ENCODE data around the gene WDR64. TPM values are rescaled to one million over a fixed set of nuclear protein-coding genes. Genes with fewer than 3 reads are reported as not detected.

The WDR64 gene
- total RNA-seq, 1 experiment from 2014 or later, result not detected

- Histone ChIP-seq H3K4me2 (no peak overlapping the region), H4K20me1 (ENCODE audit: insufficient read depth) (no peaks in the 10 kb centered on the region), H3K9me3 (ENCODE audit: insufficient read depth, low read depth) (no peaks in the 10 kb centered on the region), H3F3A (ENCODE audit: insufficient read depth, low read depth) (no peaks in the 10 kb centered on the region), H3K9me2 (ENCODE audit: insufficient read depth) (no peaks in the 10 kb centered on the region; the same call in 1 of the 2 replicates), H3K27ac (no peak overlapping the region), H3K27me3 (ENCODE audit: insufficient read depth, low read depth) (no peaks in the 10 kb centered on the region), H3K36me3 (ENCODE audit: low read depth) (no peaks in the 10 kb centered on the region), H3K4me3 (no peak overlapping the region), H3K79me2 (ENCODE audit: low read depth) (no peaks in the 10 kb centered on the region), H3K4me1 (replicated peaks; ENCODE audit: insufficient read depth) (no peaks in the 10 kb centered on the region), H2AFZ (no peak overlapping the region)
- intact Hi-C loops (cut with micrococcal nuclease; ENCODE audit: unreplicated experiment), result no loop called here
- ChIA-PET POLR2A (ENCODE audit: unreplicated experiment) (no interaction called here), CTCF (no interaction called here)
- no TSS peak for BruUV-seq (replicated peaks)
- DNase-seq, result no peak
- TF ChIP-seq EZH2 (IDR thresholded peaks at IDR 0.05; ENCODE audit: low read depth), result no peak
- no peak for TF ChIP-seq CTCF (conservative IDR thresholded peaks at IDR 0.05)
Observed at GRCh38 chr1:241682921-241683320, 30.8 kb downstream of the WDR64 start.

- intact Hi-C loops (cut with micrococcal nuclease; ENCODE audit: unreplicated experiment), result no loop called here
- H4K20me1 ChIP-seq (ENCODE audit: insufficient read depth), result no peaks in the 10 kb centered on the region
- H3K4me2 ChIP-seq, result no peak overlapping the region
- no TSS peak for BruUV-seq (replicated peaks)
- H3K9me3 ChIP-seq (ENCODE audit: insufficient read depth, low read depth), result no peaks in the 10 kb centered on the region
- peaks cover 7% of the 10 kb centered on the region; the same call in 1 of the 2 replicates for H3F3A ChIP-seq (ENCODE audit: insufficient read depth, low read depth)
- H3K4me3 ChIP-seq, result no peak overlapping the region
- no peaks in the 10 kb centered on the region for H3K79me2 ChIP-seq (ENCODE audit: low read depth)
- H3K4me1 ChIP-seq (replicated peaks; ENCODE audit: insufficient read depth), result peaks cover 12% of the 10 kb centered on the region
- POLR2A ChIA-PET (ENCODE audit: unreplicated experiment), result interaction anchor here (0.6 kb wide), 1 partner anchor 69 kb away, joined by 3 read pairs; no protein-coding TSS in a partner anchor
- CTCF ChIA-PET, result no interaction called here
- H3K27me3 ChIP-seq (ENCODE audit: insufficient read depth, low read depth), result no peaks in the 10 kb centered on the region
- no peak for DNase-seq
- no peaks in the 10 kb centered on the region; the same call in 1 of the 2 replicates for H3K9me2 ChIP-seq (ENCODE audit: insufficient read depth)
- H3K27ac ChIP-seq, result no peak overlapping the region
- TF ChIP-seq CTCF (conservative IDR thresholded peaks at IDR 0.05) (no peak), EZH2 (IDR thresholded peaks at IDR 0.05; ENCODE audit: low read depth) (no peak)
- no peaks in the 10 kb centered on the region for H3K36me3 ChIP-seq (ENCODE audit: low read depth)
- H2AFZ ChIP-seq, result no peak overlapping the region
Observed at GRCh38 chr1:241684108-241684507, 32.0 kb downstream of the WDR64 start.

- Histone ChIP-seq H3K27me3 (ENCODE audit: insufficient read depth, low read depth) (no peaks in the 10 kb centered on the region), H4K20me1 (ENCODE audit: insufficient read depth) (no peaks in the 10 kb centered on the region), H2AFZ (peak overlapping the region; percentile 63), H3K79me2 (ENCODE audit: low read depth) (no peaks in the 10 kb centered on the region), H3K4me2 (peak overlapping the region; percentile 43), H3K9me2 (ENCODE audit: insufficient read depth) (no peaks in the 10 kb centered on the region), H3K9me3 (ENCODE audit: insufficient read depth, low read depth) (no peaks in the 10 kb centered on the region; the same call in 1 of the 2 replicates), H3F3A (ENCODE audit: insufficient read depth, low read depth) (peaks cover 10% of the 10 kb centered on the region; the same call in 1 of the 2 replicates), H3K36me3 (ENCODE audit: low read depth) (no peaks in the 10 kb centered on the region), H3K4me1 (replicated peaks; ENCODE audit: insufficient read depth) (peaks cover 17% of the 10 kb centered on the region), H3K4me3 (0 out of 2 replicates have a peak overlapping the region, but pooled peaks have one; percentile 12), H3K27ac (peak overlapping the region; percentile 71)
- POLR2A ChIA-PET (ENCODE audit: unreplicated experiment), result interaction anchor here (0.6 to 0.7 kb wide), 3 partner anchors 47 to 149 kb away, joined by 3 to 10 read pairs (median 5); no protein-coding TSS in a partner anchor
- CTCF ChIA-PET, result no interaction called here
- peak; percentile 34 to 84 for DNase-seq
- intact Hi-C loops (cut with micrococcal nuclease; ENCODE audit: unreplicated experiment), result no loop called here
- no peak for TF ChIP-seq EZH2 (IDR thresholded peaks at IDR 0.05; ENCODE audit: low read depth)
- no peak for TF ChIP-seq CTCF (conservative IDR thresholded peaks at IDR 0.05)
- BruUV-seq (replicated peaks), result no TSS peak
Observed at GRCh38 chr1:241688940-241689368, 36.9 kb downstream of the WDR64 start.
